AG04450 (cell line): ENCODE measurements around the gene AQP2. TPM values are rescaled to one million over a fixed set of nuclear protein-coding genes. Genes with fewer than 3 reads are reported as not detected.

Experiments
- CTCF ChIA-PET: fragments of 300-600, 350-600 bp; formaldehyde crosslinking; extraction: SDS; loops from one replicate; lab custom pipeline; 2022; ENCODE audit warnings: antibody characterized with exemption, inconsistent platforms; lab: Charles Lee
- POLR2A ChIA-PET: fragments of 350-600 bp; formaldehyde crosslinking; extraction: SDS; loops from one replicate; lab custom pipeline; 2021; ENCODE audit warnings: antibody characterized with exemption, inconsistent platforms; lab: Yijun Ruan, JAX
- DNase-seq: peaks from one replicate; pipeline ENCODE4 v3.0.0-alpha.2; 2011; ENCODE audit warnings: low read depth, low spot score
- H3K27ac ChIP-seq: one replicate; pipeline ENCODE4 v1.5.1; 2012; ENCODE audit warnings: low read depth, low read length, control low read depth
- H3K27me3 ChIP-seq: one replicate; pipeline ENCODE4 v1.6.0; 2012; ENCODE audit warnings: low read length; ENCODE audit not compliant: control insufficient read depth, insufficient read depth
- H3K4me3 ChIP-seq: 2 replicates; pipeline ENCODE4 v1.5.1; 2011; ENCODE audit warnings: mild to moderate bottlenecking, low read depth, low read length, control low read depth
- H3K9me3 ChIP-seq: 2 replicates; pipeline ENCODE4 v1.5.1; 2012; ENCODE audit warnings: low read length; ENCODE audit not compliant: control insufficient read depth, insufficient read depth
- polyA plus RNA-seq: library from polyadenylated mRNA; depleted of rRNA; stranded (reverse); fragments of >200 nt; gene quantifications from 2 replicates; pipeline ENCODE4 v1.2.3, GENCODE V29; 2011
- TF ChIP-seq, protein P1 (sequence below): IDR thresholded peaks from 2 replicates; pipeline ENCODE4 v1.5.1; 2011; ENCODE audit warnings: low read depth, low read length, control low read depth, inconsistent platforms

Gene AQP2
- polyA plus RNA-seq, 1 experiment: not detected

DNA sequence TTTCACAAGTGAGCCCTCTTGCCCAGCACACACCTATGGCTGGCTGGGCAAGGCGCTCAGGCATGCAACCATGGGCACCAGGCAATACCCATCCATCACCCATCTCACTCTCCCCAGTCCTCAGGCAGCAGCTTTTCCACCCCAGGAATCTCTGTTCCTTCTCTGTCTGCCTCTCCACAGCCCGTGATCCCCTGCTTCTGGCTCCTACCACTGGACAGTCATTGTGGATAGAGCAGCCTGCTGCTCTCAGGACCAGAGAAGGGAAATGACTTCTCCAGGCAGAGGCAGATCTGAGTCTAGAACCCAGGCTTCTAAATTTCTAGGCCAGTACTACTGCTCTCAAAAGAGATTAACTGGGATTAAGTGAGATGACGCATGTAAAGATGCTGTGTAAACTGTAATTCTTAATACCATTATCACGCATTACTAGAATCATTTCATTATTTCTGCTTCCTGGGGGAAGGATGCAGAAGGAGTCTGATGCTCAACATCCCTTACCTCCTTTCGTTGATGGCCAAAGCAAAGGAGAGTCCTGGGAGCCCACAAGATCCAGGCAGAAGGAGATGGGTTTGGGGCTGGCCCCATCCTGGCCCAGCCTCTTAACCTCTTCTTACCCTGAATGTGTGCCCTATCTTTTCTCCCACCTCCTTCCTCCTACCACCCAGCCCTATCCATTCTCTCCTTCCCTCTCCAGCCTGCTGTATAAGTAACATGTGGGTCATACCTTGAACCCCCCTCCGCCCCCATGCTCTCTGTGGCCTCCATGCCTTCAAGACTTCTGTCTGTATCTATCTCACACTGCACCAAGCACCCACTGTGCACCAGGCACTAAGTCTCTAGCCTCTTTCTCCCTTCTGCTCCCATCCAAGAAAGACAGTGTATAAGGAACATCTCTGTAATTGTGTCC is 6.4 kb downstream of the AQP2 start:
- TF ChIP-seq, protein P1, sequence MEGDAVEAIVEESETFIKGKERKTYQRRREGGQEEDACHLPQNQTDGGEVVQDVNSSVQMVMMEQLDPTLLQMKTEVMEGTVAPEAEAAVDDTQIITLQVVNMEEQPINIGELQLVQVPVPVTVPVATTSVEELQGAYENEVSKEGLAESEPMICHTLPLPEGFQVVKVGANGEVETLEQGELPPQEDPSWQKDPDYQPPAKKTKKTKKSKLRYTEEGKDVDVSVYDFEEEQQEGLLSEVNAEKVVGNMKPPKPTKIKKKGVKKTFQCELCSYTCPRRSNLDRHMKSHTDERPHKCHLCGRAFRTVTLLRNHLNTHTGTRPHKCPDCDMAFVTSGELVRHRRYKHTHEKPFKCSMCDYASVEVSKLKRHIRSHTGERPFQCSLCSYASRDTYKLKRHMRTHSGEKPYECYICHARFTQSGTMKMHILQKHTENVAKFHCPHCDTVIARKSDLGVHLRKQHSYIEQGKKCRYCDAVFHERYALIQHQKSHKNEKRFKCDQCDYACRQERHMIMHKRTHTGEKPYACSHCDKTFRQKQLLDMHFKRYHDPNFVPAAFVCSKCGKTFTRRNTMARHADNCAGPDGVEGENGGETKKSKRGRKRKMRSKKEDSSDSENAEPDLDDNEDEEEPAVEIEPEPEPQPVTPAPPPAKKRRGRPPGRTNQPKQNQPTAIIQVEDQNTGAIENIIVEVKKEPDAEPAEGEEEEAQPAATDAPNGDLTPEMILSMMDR: no peak
- CTCF ChIA-PET: interaction anchor here (1.2 to 3.3 kb wide), 2 partner anchors 11 to 12 kb away, joined by 7 to 25 read pairs; no protein-coding TSS in a partner anchor
- no peak for DNase-seq
- H3K27me3 ChIP-seq: peaks cover 85% of the 10 kb centered on the region
- H3K9me3 ChIP-seq: peaks cover 3% of the 10 kb centered on the region; the same call in 1 of the 2 replicates
- no peak overlapping the region for H3K27ac ChIP-seq
- POLR2A ChIA-PET: no interaction called here
- H3K4me3 ChIP-seq: no peak overlapping the region

GRCh38 chr12:49957570-49957967 is 7.0 kb downstream of the AQP2 start:
- ChIA-PET POLR2A (no interaction called here), CTCF (interaction anchor here (2.2 to 3.3 kb wide), 2 partner anchors 10 to 12 kb away, joined by 5 to 25 read pairs; no protein-coding TSS in a partner anchor)
- H3K9me3 ChIP-seq: peaks cover 3% of the 10 kb centered on the region; the same call in 1 of the 2 replicates
- TF ChIP-seq, protein P1: no peak
- no peak overlapping the region for H3K27ac ChIP-seq
- H3K27me3 ChIP-seq: peaks cover 87% of the 10 kb centered on the region
- H3K4me3 ChIP-seq: no peak overlapping the region
- DNase-seq: no peak

GRCh38 chr12:49959685-49960473 is 9.3 kb downstream of the AQP2 start:
- Histone ChIP-seq H3K27ac (no peak overlapping the region), H3K4me3 (no peak overlapping the region), H3K27me3 (peaks cover 87% of the 10 kb centered on the region), H3K9me3 (peaks cover 3% of the 10 kb centered on the region; the same call in 1 of the 2 replicates)
- ChIA-PET CTCF (interaction anchor here (1.3 to 3.5 kb wide), 4 partner anchors 7 to 110 kb away, joined by 4 to 25 read pairs (median 13); no protein-coding TSS in a partner anchor), POLR2A (no interaction called here)
- TF ChIP-seq, protein P1: no peak
- no peak for DNase-seq

DNA sequence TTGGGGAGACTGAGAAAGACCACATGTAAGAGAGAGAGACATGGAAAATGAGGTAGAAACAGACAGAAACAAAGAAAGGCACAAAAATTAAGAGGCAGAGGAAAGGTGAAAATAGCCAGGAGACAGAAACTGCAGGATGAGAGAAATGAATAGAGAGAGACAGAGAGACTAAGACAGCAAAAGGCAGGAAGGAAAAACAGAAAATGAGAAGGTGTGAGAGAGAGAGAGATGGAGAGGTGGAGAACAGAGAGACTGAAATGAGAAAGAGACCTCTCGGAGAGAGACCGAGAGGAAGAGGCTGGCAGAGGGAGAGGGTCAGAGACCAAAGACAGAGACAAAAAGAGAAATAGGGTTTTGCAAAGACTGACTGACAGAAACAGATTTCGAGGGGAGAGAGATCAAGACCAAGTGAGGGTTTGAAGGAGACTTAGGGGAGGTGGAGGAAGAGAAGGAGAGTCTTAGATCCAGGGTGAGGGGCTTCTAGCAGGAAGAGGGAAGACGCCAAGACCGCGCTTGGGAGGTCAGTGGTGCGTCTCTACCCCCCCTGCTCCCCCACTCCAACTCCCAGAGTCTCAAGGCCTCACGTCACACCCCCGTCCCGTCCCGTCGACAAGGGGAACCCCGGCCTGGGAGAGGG is 10.1 kb downstream of the AQP2 start:
- no peak for DNase-seq
- TF ChIP-seq, protein P1: no peak
- CTCF ChIA-PET: interaction anchor here (0.6 to 3.5 kb wide), 5 partner anchors 14 to 219 kb away, joined by 3 to 21 read pairs (median 3); partner anchors contain the start of gene TMBIM6
- POLR2A ChIA-PET: no interaction called here
- Histone ChIP-seq H3K4me3 (no peak overlapping the region), H3K27ac (no peak overlapping the region), H3K9me3 (peaks cover under 1% of the 10 kb centered on the region; the same call in 1 of the 2 replicates), H3K27me3 (peaks cover 87% of the 10 kb centered on the region)
